AG09319 (cell line): ENCODE measurements around the gene PANX2.

ENCODE experiments used
- DNase-seq: peaks from one replicate; pipeline ENCODE4 v3.0.0-alpha.2; 2010; ENCODE audit warnings: low read depth; ENCODE audit errors: extremely low read depth
- TF ChIP-seq, protein P1 (sequence below): IDR thresholded peaks from 2 replicates; pipeline ENCODE4 v1.5.1; 2011; ENCODE audit warnings: low read depth, mild to moderate bottlenecking, inconsistent platforms, low read length, moderate library complexity

Gene PANX2

DNA sequence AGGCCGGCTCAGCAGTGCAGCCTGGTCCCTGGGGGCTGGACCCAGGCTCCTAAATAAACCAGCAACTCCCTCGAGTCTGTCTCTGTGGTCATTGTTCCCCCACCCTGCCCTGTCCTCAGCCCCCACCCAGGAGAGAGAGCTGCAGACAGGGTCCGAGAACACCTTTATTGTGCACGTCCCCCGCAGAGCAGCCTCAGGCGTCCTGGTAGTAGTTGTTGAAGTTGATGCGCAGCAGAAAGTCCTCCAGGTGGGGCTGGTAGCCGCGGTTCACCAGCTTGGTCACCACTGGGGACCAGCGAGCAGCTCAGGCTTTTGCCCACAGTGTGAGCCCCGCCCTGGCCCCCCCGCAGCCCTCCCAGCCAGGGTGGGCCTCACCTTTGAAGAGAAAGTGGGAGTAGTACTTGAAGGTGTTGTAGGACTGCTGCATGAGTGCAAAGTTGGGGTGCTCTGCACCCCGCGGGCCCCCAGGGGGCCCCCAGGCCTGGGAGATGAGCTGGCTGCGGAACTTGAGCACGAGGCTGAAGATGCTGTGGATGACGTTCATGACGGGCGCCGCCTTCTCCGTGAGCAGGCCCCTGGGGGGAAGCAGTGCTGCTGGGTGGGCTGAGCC is 47.1 kb downstream of the PANX2 start:
- DNase-seq = no peak
- TF ChIP-seq, protein P1, sequence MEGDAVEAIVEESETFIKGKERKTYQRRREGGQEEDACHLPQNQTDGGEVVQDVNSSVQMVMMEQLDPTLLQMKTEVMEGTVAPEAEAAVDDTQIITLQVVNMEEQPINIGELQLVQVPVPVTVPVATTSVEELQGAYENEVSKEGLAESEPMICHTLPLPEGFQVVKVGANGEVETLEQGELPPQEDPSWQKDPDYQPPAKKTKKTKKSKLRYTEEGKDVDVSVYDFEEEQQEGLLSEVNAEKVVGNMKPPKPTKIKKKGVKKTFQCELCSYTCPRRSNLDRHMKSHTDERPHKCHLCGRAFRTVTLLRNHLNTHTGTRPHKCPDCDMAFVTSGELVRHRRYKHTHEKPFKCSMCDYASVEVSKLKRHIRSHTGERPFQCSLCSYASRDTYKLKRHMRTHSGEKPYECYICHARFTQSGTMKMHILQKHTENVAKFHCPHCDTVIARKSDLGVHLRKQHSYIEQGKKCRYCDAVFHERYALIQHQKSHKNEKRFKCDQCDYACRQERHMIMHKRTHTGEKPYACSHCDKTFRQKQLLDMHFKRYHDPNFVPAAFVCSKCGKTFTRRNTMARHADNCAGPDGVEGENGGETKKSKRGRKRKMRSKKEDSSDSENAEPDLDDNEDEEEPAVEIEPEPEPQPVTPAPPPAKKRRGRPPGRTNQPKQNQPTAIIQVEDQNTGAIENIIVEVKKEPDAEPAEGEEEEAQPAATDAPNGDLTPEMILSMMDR = no peak

DNA sequence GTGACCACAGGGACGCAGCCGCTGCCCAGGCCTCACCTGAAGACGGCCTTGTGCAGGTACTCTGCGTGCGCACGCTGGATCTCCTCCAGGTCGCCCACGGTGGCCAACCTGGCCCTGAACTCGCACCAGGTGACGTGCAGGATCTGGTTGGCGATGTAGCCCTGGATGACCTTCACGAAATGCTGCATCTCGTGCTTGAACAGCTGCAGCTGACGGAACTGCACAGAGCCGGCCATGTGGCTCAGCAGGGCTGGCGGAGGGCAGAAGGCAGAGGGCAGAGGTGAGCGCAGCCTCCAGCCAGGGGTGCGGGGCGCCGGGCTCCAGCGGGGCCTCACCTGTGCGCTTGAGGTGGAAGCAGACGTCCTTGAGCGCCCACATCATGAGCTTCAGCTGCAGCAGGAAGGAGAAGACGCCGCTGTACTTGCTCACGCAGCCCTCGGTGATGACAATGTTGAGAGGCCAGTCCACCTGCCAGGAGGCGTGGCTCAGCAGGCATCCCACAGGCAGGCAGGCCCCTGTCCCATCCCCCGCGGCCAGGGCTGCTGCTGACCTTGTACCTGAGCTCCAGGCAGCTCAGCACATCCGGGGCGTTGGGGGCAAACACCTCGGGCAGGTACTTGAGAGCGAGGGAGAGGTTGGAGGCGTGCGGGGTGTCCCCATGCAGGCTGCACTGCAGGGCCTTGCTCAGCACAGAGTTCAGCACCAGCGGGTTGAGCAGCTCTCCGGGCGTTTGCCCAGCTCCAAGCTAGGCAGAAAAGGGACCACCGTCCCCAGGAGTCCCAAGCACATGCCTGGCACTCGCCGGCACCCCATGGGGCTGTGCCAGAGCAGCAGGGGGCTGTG is 47.8 kb downstream of the PANX2 start:
- no peak for DNase-seq
- TF ChIP-seq, protein P1 = no peak

DNA sequence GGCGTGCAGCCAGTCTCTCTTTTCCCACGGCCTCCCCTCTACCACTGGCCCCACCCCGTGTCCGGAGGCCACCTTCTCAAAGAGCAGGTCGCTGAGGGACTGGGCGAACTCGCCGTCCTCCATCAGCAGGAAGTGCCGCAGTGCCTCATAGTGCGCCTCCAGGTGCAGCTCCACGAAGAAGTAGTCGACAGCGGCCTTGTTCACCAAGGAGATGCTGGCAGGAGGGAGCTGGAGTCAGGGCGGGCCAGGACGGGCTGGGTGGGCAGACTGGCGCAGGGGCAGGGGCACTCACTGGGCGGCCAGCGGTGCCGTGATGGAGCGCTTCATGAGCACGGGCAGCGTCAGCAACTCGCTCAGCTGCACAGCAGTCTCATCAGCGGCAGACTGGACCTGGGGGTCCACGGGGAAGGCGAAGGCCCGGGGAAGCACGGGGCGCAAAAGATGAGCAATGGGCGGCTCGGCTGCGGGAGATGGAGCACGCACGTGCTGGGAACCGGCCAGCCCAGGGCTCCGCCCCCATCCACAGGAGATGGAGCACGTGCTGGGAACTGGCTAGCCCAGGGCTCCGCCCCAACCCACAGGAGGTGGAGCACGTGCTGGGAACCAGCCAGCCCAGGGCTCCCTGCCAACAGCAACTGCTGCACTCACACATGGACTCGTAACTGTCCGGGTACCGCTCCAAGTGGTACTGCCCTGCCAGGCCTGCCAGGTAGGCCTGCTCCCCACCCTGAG is 48.6 kb downstream of the PANX2 start:
- peak; percentile 43 for DNase-seq
- TF ChIP-seq, protein P1 = no peak

DNA sequence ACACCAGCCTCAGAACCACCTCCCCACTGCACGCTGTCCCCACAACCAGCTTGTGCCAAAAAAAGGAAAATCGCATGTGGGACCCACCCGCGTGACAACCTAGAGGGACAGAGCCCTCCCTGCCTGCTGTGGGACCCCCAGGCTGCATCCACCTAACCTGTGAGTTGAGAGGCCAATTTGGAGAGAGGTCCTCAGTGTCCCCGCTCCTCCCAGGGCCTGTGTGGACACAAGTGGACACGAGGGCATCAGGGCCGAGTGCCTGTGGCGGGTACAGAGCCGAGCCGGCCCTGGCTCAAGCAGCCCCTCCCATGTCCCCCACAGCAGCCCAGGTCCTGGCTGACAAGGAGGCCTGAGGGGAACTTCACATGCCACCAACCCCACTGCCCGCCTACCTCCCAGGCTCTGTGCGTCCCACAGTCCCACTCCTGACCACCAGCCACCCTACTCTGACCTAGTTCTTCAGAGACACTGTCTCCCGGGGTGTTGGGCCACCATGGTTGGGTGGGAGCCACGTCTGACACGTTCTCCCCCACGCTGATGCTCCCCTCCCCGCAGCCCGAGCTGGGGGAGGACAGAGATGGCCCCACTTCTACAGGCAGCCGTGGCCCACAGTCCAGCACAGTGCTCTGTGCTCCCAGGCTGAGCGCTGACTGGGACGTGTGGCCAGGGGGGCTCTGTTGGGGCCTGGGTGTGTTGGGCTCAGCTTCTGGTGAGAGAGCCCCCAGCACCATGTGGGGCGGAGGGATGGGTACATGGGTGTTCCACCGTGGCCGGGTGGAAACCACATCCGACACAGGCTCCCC is 49.5 kb downstream of the PANX2 start:
- DNase-seq = no peak
- TF ChIP-seq, protein P1 = no peak

DNA sequence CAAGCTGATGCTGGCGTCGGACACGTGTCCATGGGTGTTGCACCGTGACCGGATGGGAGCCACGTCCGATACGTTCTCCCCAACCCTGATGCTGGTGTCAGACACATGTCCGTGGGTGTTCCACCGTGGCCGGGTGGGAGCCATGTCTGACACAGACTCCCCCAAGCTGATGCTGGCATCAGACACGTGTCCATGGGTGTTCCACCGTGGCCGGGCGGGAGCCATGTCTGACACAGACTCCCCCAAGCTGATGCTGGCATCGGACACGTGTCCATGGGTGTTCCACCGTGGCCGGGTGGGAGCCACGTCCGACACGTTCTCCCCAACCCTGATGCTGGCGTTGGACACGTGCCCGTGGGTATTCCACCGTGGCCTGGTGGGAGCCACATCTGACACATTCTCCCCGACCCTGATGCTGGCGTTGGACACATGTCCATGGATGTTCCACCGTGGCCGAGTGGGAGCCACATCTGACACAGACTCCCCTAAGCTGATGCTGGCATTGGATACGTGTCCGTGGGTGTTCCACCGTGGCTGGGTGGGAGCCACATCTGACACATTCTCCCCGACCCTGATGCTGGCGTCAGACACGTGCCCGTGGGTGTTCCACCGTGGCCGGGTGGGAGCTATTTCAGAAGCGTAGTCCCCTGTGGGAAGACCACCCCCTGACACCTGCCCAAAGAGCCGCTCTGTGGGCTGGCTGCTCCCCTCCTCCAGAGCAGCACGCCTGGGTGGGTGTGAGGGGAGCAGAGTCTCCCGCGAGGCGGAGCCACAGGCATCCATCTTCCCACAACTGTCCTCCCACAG is 50.3 kb downstream of the PANX2 start:
- DNase-seq = no peak
- TF ChIP-seq, protein P1 = no peak

DNA sequence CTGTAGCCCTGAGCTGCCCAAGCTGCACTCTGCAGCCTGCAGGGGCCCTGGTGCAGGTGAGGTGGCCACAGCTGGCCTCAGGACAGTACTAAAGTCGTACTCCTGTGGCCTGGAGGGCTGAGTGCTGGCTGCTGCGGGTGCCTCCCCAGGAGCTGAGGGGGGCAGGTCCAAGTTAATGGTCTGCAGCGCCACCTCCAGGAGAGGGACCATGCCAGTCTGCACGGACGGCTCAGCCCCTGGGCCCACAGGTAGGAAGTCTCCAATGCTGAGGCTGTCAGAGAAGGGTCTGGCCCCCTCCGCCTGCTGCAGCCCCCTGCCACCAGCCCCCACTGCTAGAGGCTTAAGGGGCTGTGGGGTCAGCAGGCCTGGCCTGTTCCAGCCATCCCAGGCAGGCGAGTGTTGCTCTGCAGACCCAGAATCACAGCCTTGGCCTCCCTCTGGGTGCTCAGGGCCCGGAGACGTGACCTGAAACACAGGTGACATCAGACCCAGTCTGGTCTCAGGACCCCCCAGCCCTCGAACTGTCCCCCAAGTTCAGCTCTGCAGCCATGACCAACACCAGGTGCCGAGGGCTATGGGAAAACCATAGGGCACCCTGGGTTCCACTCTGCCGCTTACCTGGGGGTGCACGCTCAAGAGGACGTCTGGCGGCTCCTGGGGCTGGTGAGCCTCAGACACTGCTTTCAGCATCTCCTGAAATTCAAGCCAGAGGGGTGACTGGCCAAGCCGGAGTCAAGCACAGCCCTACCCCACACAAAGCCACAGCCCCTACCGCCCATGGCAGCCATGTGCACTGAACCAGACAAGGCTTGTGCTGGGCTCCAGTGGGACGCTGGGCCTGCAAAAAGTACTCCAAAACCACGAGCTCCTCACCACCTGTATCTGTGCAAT is 51.1 kb downstream of the PANX2 start:
- TF ChIP-seq, protein P1 = no peak
- DNase-seq = no peak
